Measurements from ENCODE around the gene MYOT.
"Not testable (repeated sequence)": the region's sequence is repeated elsewhere in the genome, so short reads cannot be mapped to it uniquely, and the experiment has no call there.

The MYOT gene

DNA sequence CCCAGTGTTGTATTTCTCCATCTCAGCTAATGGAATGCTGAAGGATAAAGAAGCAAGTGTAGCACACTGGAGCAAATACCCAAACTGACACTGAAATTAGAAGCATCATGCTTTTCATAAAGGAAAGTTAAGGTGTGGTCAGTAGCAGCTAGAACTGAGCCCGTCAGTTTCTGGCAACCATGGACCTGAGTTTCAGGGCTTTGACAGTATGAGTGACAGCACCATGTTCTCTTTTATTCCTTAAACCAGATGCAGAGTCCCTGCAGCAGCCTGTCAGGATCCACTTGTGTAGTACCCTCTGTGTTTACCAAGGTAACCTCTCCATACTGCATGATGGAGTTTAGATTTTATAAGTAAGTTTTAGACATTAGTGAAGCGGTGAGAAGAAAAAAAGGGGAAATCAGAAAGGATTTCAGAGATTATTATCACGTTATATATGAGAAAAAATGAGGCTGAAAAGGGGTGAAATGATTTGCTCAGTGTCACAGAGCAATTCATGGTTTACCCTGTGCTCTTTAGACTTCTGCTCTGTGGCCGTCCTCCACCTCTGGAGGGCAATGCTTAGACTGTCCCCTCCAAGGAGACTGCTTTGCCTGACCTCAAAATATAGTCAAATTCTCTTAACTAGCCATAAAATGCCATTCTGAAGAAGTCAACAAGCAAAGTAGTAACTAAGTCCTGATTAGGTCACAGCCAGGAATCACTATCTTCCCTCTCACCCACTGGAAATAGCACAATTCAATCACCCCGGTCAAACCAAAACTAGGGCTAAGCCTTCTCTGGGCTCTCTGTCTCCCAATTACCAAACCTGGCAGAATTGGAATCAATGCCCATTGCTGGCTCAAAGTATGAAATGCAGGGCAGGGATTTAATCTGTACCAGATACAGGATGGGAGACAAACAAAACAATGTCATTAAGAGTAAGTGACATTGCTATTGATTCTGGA, 10.5 kb upstream of the MYOT start:
- DNase-seq, result no peak

DNA sequence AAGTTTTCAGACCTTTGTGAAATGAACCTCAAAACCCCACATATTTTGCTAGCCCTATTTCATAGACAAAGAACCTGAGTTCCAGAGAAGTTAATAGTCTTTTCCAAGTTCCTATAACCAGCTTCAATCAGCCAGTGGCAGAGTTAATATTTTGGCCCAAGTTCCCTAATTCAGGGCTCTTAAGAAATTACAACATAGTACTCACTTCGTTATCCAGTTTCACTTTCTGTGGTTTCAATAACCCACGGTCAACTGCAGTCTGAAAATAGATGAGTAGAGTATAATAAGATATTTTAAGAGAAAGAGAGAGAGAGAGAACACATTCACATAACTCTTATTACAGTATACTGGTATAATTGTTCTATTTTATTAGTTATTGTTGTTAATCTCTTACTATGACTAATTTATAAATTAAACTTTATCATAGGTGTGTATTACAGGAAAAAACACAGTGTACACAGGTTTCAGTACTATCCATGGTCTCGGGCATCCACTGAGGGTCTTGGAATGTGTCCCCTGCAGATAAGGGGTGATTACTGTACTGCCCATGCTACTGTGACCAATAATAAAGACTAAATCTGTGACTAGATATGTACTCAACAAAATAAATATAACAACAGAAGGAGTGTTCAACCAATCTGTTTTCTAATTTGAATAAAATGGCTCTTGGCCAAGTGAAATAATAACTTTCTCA, 9.3 kb upstream of the MYOT start:
- DNase-seq, result no peak

DNA sequence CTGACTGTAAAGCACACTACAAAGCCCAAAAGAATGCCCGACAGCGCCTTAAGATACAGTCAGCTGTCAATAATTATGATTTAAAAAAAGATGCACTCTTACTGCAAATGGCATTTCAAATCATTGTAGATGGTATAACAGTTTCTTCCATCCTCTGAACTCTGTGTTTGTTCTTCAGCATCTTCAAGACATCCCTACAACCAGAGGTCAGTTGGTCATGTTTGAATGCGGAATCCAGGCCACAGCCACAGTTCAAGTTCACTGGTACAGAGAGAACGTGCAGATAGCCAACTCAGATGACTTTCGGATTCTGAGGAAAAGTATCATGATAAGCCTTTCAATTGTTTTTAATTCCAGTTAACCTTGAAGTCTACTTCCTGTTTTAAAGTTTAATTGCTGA, 8.7 kb upstream of the MYOT start:
- DNase-seq, result no peak

DNA sequence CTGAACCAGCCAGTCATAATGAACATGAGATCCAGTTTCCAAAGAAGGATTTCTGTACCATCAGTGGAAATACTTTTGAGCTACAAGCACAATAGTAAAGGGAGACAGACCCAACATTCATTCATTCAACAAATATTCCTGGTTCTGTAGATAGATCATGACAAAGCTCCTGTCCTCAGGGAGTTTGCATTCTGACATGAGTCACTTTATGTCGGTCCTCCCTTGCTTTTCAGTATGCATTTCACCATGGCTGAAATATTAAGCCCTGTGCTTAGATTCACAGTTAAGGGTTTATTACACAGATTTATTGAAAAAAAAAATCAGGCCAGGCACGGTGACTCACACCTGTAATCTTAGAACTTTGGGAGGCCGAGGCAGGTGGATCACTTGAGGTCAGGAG, 5.4 kb upstream of the MYOT start:
- DNase-seq, result no peak

DNA sequence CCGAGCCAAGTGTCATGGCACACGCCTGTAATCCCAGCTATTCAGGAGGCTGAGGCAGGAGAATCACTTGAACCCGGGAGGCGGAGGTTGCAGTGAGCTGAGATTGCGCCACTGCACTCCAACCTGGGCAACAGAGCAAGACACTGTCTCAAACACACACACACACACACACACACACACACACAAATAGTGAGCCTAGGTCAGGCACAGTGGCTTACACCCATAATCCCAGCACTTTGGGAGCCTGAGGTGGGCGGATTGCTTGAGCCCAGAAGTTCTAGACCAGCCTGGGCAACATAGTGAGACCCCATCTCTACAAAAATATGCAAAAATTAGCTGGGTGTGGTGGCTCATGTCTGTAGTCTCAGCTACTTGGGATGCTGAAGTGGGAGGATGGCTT, 4.0 kb upstream of the MYOT start:
- DNase-seq, result not testable (repeated sequence)

DNA sequence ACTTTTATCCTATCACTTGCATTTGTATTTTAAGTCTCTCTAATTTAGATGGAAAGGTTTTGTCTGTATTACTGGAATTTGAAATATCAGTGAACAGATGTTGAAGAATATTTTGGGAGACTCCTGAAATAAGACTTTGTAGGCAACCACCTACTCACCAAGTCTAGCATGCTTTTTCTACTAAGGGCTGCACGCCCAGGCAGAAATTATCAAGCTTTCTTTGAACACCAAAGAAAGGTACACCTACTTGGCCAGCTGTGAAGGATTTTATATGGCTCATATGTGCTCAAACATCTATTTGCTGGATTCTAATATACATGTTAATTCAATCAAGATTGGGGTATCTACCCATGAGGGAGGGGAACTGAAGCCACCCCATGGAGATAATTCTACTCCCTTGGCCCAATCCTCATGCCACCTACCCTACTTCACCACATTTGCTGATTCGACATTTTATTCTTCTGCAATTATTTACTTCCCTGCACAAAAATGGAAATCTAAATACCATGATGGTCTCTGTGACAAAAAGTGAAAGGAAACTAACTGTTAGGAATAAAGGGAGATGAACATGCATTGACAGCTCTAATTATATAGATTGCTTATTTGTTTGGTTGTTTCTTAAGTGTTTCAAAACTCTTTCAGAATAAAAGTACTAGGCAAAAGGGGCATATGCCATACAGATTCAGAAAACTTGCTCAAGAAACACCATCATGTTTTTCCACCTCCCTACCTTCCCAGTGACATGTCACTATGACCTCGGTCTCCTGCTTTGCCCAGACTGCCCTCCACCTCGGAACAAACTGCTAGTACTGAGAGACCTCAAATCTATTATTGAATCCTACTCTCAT, 895 bp upstream of the MYOT start:
- no peak for DNase-seq

DNA sequence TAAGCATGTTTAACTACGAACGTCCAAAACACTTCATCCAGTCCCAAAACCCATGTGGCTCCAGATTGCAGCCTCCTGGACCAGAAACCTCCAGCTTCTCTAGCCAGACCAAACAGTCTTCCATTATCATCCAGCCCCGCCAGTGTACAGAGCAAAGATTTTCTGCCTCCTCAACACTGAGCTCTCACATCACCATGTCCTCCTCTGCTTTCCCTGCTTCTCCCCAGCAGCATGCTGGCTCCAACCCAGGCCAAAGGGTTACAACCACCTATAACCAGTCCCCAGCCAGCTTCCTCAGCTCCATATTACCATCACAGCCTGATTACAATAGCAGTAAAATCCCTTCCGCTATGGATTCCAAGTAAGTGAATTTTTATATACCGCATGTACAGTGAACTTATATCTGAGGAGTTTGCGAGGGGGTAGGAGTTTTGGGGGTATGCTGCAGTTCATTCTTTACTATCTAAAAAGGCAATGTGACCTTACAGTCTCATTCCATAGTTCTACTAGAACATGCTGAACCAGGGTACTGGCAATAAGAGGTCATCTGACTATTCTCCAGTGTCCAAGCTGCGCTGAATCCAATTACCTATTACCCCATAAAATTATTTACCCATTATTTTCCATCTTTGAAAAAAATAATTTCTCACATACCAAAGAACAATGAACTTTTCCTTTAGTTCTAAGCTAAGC, 3.1 kb downstream of the MYOT start:
- DNase-seq, result no peak

DNA sequence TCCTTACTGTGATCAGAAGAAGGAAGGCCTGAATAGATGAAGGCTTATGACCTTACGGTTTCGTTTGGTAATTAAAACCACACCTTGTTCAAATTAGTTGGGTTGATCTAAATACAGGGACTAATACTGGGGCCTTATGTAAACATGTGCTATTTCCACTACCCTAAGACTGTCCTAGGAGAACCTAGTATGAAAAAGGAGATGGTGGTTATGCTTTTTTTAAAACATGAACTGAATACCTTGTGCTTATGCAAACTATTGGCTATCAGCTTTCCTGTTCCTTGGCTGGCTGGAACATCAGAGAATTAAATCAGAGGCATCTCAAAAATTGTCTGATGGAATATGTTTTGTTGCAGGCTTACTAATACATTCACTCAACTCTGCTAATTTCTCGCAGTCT, 3.9 kb downstream of the MYOT start:
- DNase-seq, result no peak

DNA sequence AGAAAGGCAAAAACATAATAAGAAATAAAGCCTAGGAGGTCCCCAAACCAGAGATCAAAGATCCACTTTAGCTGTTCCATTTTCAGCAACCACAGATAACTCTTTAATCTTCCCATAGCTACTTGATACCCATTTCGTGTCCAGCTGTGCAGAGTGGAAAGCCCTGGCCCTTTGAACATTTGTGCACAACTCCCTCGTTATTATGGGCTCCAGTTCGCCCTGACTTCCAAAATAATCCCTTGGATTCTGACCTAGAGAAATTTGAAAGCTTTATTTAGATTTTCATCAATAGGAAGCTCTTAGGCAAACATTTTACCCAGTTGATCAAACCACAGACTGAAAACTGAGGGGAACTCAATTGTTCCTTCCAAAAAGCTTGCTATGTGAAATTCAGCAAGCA, 4.8 kb downstream of the MYOT start:
- DNase-seq, result no peak

DNA sequence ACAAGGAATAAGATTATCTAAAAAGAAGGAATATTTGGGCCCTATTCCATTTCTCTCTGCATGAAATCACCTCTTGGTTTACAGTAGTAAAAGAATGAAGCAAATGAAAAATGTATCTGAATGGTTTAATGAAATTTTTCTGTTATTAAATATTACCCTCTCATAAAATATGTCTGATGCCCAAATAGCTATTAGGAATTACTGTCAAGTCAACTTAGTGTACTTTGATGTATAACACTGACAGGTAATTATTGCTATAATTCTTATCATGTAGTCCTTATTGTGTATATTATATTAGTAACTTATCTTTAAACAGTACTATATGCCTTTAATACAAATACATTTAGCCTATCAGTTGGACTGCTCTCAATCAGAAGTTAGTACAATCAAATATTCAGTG, 8.4 kb downstream of the MYOT start:
- no peak for DNase-seq

DNA sequence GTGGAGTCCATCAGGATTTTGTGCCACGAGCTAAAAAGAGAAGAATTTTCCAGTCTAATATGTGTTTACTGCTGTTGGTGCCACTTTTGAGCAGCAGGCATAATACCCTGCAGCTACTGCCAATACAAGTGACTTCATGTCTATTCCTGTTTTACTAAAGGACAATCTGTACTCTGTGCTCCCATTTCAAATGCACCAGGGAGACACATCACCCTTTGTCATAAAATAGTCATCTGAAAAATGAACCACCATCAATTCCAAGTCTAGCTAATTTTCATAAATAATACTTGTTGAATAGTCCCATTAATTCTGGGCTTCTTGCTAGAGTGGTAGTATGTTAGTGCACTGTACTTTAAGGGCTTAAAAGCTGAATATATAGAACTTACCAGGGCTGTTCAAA, 12.7 kb downstream of the MYOT start:
- no peak for DNase-seq

DNA sequence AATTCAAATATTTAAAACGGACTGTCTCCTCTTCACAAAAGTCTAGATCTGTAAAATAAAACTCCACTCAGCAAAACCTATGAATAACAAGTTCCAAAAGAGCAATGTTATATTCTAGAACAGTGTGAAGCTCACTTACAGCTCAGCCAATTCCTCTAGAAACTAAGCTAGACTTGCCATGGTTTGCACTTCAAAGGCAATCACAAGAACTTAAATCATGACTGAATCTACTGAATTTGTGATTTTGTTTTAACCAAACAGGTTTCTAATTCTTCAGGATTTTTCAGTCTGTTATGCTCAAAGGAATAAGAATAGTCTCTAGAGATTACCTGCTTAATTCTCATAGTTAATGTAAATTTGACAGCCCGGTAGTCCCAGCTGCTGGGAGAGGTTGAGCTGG, 20.2 kb downstream of the MYOT start:
- no peak for DNase-seq

DNA sequence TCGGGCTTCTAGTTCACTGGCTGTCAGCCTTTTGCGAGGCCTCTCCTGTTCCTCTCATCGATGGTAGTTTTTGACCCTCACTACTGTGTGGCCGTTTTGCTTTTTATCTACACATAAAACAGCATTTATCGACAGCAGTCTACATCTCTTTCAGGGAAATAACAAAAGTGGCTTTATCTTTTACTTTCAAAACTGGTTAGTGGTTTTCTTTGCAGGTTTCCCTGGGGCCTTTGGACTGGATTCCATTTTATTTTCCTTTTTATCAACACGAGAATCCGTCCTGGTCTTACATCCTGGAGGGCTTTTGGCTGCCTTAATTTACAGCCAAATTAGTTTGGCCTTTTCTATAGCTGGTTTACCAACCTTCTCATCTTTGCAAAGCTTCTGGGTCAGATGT, 20.8 kb downstream of the MYOT start:
- no peak for DNase-seq

DNA sequence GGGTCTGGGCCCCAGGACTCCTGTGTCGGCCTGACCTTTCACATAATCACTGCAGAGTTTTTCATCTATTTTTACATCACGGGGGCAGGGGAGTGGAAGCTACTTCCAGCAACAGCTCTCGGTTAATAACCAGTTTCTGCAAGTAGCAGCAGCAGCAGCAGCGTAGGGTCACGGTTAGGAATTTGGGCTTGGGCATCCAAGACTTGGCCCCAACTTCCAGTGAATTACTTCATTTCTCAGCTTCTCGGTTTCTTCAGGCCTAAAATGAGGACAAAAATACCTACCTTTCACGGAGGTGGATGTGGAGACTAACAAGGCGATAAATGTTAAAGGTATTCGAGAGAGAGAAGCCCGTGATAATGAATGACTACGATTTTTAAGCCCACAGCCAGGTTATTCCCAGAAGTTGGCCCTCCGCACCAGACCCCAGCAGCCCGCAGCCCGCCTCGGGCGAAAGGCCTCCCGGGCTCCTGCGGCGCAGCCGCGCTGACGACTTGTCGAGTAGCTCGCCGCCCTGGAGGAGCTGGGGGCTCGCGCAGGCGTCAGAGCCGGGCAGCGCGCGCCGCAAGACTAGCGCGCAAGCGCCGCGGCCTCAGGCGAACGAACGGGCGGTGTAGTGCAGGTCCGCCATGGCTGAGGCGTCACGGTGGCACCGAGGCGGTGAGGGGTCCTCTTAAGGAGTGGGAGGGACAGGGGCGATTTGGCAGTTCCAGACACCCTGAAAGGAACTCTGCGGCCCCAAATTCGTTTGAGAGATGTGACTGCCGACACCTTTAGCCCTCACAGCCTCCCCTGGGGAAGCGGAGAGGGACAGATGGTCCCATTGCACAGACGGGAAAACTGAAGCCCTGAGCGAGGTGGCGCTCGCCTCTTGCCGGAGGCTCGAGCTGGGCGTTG, 21.5 kb downstream of the MYOT start, which contains the start of gene PKD2L2:
PKD2L2 (plus strand) TSS at position 595 of the 897 bp plus-strand sequence; CDS start at position 630, 35 bp downstream.
- DNase-seq, result peak; percentile 80

DNA sequence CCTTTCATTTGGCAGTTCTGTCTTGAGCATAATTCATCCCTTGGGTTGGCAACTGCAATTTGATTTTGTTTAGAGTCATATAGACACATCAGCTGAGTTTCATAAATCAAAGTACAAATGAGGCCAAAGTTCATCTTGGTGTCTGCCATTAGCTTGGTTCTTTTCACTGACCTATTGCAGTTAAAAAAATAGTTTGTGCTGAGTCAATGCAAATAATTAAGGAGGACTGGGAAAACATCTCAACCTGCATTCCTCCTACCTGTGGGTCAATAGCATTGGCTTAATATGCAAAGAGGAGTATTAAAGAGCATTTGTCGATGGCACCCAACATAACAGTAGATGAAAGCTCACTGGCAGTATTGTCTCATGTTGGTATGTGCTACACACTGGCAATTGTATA, 23.2 kb downstream of the MYOT start:
- DNase-seq, result no peak

DNA sequence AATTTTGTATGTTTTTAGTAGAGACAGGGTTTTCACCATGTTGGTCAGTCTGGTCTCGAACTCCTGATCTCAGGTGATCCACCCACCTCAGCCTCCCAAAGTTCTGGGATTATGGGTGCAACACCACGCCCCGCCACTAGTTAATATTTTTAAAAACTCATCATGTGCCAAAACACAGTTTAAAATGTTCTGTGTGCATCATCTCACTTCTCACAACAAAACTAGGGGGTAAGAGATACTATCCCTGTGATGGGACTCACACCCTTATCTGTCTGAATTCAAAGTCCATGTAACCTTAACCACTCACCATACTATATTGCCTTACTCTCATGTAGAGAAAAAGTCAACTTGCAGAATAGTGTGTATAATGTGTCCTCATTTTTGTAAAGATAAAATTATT, 24.2 kb downstream of the MYOT start:
- DNase-seq, result no peak

DNA sequence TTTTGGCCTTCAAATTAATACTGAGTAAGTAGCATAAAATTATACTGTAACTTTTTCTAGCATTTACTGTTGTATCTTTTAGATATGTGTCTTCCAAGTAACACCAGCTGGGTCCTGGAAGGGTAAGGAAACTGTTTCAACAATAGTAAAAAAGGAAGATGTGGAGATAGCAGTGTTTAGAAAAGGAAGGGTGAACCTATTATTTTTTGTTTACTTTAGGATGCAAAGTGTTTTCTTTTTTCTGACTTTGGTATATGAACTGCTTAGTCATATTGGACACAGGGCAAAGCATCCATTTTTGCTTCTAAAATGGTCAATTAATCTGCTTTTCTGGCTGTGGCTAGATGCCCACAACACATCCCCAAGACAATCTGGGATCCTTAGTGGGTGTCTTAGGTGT, 26.9 kb downstream of the MYOT start:
- no peak for DNase-seq

DNA sequence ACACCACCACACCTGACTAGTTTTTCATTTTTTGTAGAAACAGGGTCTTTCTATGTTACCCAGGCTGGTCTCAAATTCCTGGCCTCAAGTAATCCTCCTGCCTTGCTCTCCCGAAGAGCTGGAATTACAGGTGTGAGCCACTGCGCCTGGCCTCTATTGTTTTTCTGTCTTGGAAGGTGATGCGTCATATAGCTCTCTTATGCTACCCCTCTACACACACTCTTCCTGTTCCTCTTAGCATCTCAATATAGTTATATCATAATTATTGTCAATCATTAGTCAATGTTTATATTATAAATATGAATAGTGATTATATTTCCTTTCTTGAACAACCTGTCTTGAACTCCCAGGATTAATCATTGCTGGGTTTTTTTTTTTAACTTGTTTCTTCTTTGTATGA, 28.9 kb downstream of the MYOT start:
- no peak for DNase-seq

DNA sequence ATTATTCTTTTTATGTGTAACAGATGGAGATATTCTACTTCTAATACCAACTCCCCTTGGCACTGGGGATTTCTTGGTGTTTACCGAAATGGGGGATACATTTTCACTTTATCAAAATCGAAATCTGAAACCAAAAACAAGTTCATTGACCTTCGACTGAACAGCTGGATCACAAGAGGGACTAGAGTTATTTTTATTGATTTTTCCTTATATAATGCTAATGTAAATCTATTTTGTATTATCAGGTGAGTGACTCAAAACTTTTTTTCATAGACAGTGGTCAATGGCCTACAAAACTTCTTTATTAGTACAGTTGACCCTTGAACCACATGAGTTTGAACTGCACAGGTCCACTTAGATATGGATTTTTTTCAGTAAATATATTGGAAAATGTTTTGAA, 31.8 kb downstream of the MYOT start:
- DNase-seq, result no peak

DNA sequence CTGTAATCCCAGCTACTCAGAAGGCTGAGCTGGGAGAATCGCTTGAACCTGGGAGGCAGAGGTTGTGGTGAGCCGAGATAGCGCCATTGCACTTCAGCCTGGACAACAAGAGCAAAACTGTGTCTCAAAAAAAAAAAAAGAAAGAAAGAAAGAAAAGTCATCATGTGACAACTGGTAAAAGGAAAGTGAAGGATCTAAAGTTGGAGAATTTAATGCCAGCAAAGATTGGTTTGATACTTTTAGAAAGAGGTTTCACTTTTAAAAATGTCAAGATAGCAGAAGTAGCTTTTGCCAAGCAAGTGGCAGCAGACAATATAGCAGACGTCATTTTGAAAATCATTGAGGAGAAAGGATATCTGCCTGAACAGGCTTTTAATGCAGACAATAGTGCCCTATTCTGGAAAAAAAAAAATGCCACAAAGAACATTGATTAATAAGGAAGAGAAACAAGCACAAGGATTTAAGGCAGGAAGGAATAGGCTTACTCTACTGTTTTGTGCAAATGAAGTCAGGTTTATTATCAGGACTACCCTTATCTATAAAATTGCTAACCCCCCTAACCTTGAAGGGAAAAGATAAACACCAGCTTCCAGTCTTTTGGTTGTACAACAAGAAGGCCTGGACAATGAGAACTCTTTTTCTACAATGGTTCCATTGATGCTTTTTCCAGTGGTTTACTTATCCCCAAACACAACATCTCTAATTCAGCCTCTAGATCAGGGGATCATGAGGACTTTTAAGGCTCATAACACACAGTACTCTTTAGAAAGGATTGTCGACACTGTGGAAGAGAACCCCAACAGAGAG, 33.6 kb downstream of the MYOT start:
- DNase-seq, result no peak

All from stimulated activated CD4-positive, alpha-beta T cell treated with anti-CD3 and anti-CD28 coated beads, Interleukin-12 subunit alpha, Interleukin-12 subunit beta, amount 100 ng/mL, for 4 hours (primary cell).